ENCODE data around the gene SLC4A8. TPM values are rescaled to one million over a fixed set of nuclear protein-coding genes. Genes with fewer than 3 reads are reported as not detected.
A peak's percentile ranks its signal among the peaks of the same experiment; 100 is the strongest.
"Not testable (repeated sequence)": the region's sequence is repeated elsewhere in the genome, so short reads cannot be mapped to it uniquely, and the experiment has no call there.

The SLC4A8 gene
- total and polyA plus RNA-seq, 5 donors from 2014 or later = 0.16 to 3.5 (median 0.98) TPM; not detected in 1

DNA sequence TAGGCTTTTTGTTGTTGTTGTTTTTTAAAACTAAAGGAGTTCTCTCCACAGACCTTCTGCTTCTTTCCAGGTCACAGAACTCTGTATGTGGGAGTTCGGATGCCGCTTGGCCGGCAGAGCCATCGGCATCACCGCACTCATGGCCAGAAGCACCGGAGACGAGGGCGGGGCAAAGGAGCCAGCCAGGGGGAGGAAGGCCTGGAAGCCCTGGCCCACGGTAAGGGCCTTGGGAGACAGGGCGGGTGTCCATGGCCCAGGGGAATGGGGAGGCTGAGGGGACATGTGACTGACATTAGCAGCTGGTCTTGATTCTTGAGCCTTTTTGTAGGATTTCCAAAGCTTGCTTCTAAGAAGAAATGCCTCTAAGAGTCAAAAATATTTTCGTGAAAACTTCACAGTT is 26.2 kb downstream of the SLC4A8 start:
- H3K4me3 Mint-ChIP-seq = no peak overlapping the region
- H3K9me3 Mint-ChIP-seq = no peaks in the 10 kb centered on the region
- Histone ChIP-seq H3K36me3 (ENCODE audit: control insufficient read depth, insufficient read depth, low read length) (no peaks in the 10 kb centered on the region), H3K27me3 (ENCODE audit: control insufficient read depth, insufficient read depth, low read length) (no peaks in the 10 kb centered on the region), H3K4me1 (ENCODE audit: control insufficient read depth, insufficient read depth, low read length, poor library complexity, severe bottlenecking) (no peaks in the 10 kb centered on the region), H3K27ac (ENCODE audit: insufficient read depth, low read length, poor library complexity, severe bottlenecking) (no peak overlapping the region), H3K9me3 (ENCODE audit: control insufficient read depth in 2 of 2, low read length in 2 of 2) (no peaks in the 10 kb centered on the region), H3K4me3 (ENCODE audit: low read depth, low read length) (no peak overlapping the region)
- DNase-seq (no peak), ATAC-seq (ENCODE audit: low read depth in 2 of 2) (no peak)
- no peaks in the 10 kb centered on the region for H3K36me3 Mint-ChIP-seq
- no peaks in the 10 kb centered on the region for H3K4me1 Mint-ChIP-seq
- no peak overlapping the region for H3K27ac Mint-ChIP-seq
- H3K27me3 Mint-ChIP-seq = no peaks in the 10 kb centered on the region

DNA sequence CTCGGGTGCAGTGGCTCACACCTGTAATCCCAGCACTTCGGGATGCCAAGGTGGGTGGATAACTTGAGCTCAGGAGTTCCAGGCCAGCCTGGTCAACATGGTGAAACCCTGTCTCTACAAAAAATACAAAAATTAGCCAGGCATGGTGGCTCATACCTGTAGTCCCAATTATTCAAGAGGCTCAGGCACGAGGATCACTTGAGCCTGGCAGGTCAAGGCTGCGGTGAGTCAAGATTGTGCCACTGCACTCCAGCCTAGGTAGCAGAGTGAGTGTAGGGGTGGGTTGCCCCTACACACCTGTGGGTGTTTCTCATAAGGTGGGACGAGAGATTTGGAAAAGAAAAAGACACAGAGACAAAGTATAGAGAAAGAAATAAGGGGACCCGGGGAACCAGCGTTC is 29.4 kb downstream of the SLC4A8 start:
- not testable (repeated sequence) for H3K4me3 ChIP-seq (ENCODE audit: low read depth, low read length); H3K27ac Mint-ChIP-seq; H3K9me3 ChIP-seq (ENCODE audit: control insufficient read depth in 2 of 2, low read length in 2 of 2); H3K27me3 Mint-ChIP-seq; H3K27me3 ChIP-seq (ENCODE audit: control insufficient read depth, insufficient read depth, low read length); H3K9me3 Mint-ChIP-seq; H3K4me1 Mint-ChIP-seq; H3K4me1 ChIP-seq (ENCODE audit: control insufficient read depth, insufficient read depth, low read length, poor library complexity, severe bottlenecking); H3K36me3 ChIP-seq (ENCODE audit: control insufficient read depth, insufficient read depth, low read length); H3K27ac ChIP-seq (ENCODE audit: insufficient read depth, low read length, poor library complexity, severe bottlenecking); H3K36me3 Mint-ChIP-seq; ATAC-seq (ENCODE audit: low read depth in 2 of 2); DNase-seq
- H3K4me3 Mint-ChIP-seq = peak overlapping the region in 1 of 4 donors; percentile 21

DNA sequence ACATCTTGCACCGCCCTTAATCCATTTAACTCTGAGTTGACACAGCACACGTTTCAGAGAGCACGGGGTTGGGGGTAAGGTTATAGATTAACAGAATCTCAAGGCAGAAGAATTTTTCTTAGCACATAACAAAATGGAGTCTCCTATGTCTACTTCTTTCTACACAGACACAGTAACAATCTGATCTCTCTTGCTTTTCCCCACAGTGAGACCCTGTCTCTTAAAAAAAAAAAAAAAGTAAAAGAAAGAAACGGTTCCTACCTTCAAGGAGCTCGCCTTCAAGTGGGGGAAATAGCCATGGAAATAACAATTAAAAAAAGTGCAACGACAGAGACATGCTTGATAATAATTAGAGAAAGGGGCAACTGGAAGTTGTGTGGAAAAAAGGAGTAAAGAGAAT is 30.4 kb downstream of the SLC4A8 start:
- H3K4me3 Mint-ChIP-seq; H3K36me3 ChIP-seq (ENCODE audit: control insufficient read depth, insufficient read depth, low read length); H3K27me3 ChIP-seq (ENCODE audit: control insufficient read depth, insufficient read depth, low read length); H3K27ac Mint-ChIP-seq; H3K36me3 Mint-ChIP-seq; H3K4me3 ChIP-seq (ENCODE audit: low read depth, low read length); ATAC-seq (ENCODE audit: low read depth in 2 of 2); H3K9me3 Mint-ChIP-seq; DNase-seq; H3K9me3 ChIP-seq (ENCODE audit: control insufficient read depth in 2 of 2, low read length in 2 of 2); H3K27ac ChIP-seq (ENCODE audit: insufficient read depth, low read length, poor library complexity, severe bottlenecking); H3K4me1 Mint-ChIP-seq; H3K4me1 ChIP-seq (ENCODE audit: control insufficient read depth, insufficient read depth, low read length, poor library complexity, severe bottlenecking); H3K27me3 Mint-ChIP-seq: not testable (repeated sequence)

GRCh38 chr12:51458635-51459034 is 34.0 kb downstream of the SLC4A8 start:
- Mint-ChIP-seq H3K4me3 (no peak overlapping the region), H3K27me3 (no peaks in the 10 kb centered on the region), H3K4me1 (no peaks in the 10 kb centered on the region), H3K9me3 (no peaks in the 10 kb centered on the region), H3K36me3 (no peaks in the 10 kb centered on the region), H3K27ac (peak overlapping the region in 1 of 3 donors; percentile 31)
- Histone ChIP-seq H3K36me3 (ENCODE audit: control insufficient read depth, insufficient read depth, low read length) (no peaks in the 10 kb centered on the region), H3K9me3 (ENCODE audit: control insufficient read depth in 2 of 2, low read length in 2 of 2) (no peaks in the 10 kb centered on the region), H3K27me3 (ENCODE audit: control insufficient read depth, insufficient read depth, low read length) (no peaks in the 10 kb centered on the region), H3K27ac (ENCODE audit: insufficient read depth, low read length, poor library complexity, severe bottlenecking) (no peak overlapping the region), H3K4me3 (ENCODE audit: low read depth, low read length) (no peak overlapping the region), H3K4me1 (ENCODE audit: control insufficient read depth, insufficient read depth, low read length, poor library complexity, severe bottlenecking) (no peaks in the 10 kb centered on the region)
- ATAC-seq (ENCODE audit: low read depth in 2 of 2) (no peak), DNase-seq (no peak)

- no peak for ATAC-seq (ENCODE audit: low read depth in 2 of 2)
- H3K4me1 ChIP-seq (ENCODE audit: control insufficient read depth, insufficient read depth, low read length, poor library complexity, severe bottlenecking) = no peaks in the 10 kb centered on the region
- H3K27ac ChIP-seq (ENCODE audit: insufficient read depth, low read length, poor library complexity, severe bottlenecking) = no peak overlapping the region
- peaks cover 7% of the 10 kb centered on the region for H3K36me3 Mint-ChIP-seq
- no peak overlapping the region for H3K4me3 ChIP-seq (ENCODE audit: low read depth, low read length)
- H3K4me1 Mint-ChIP-seq = no peaks in the 10 kb centered on the region
- DNase-seq = no peak
- no peaks in the 10 kb centered on the region for H3K9me3 Mint-ChIP-seq
- no peaks in the 10 kb centered on the region for H3K27me3 ChIP-seq (ENCODE audit: control insufficient read depth, insufficient read depth, low read length)
- H3K4me3 Mint-ChIP-seq = no peak overlapping the region
- no peaks in the 10 kb centered on the region for H3K36me3 ChIP-seq (ENCODE audit: control insufficient read depth, insufficient read depth, low read length)
- no peaks in the 10 kb centered on the region for H3K27me3 Mint-ChIP-seq
- H3K27ac Mint-ChIP-seq = no peak overlapping the region
- no peaks in the 10 kb centered on the region for H3K9me3 ChIP-seq (ENCODE audit: control insufficient read depth in 2 of 2, low read length in 2 of 2)
Measured at GRCh38 chr12:51460519-51460918, 35.9 kb downstream of the SLC4A8 start.

- no peaks in the 10 kb centered on the region for H3K4me1 Mint-ChIP-seq
- no peak for DNase-seq
Measured at GRCh38 chr12:51465491-51465890, 40.9 kb downstream of the SLC4A8 start.

GRCh38 chr12:51470116-51470515 is 45.5 kb downstream of the SLC4A8 start:
- no peak overlapping the region for H3K4me3 Mint-ChIP-seq
- H3K9me3 Mint-ChIP-seq = peaks cover 0 to 1% (median 0%) of the 10 kb centered on the region in 7 donors
- Histone ChIP-seq H3K9me3 (ENCODE audit: control insufficient read depth in 2 of 2, low read length in 2 of 2) (no peaks in the 10 kb centered on the region), H3K36me3 (ENCODE audit: control insufficient read depth, insufficient read depth, low read length) (no peaks in the 10 kb centered on the region), H3K27ac (ENCODE audit: insufficient read depth, low read length, poor library complexity, severe bottlenecking) (no peak overlapping the region), H3K4me3 (ENCODE audit: low read depth, low read length) (no peak overlapping the region), H3K4me1 (ENCODE audit: control insufficient read depth, insufficient read depth, low read length, poor library complexity, severe bottlenecking) (no peaks in the 10 kb centered on the region), H3K27me3 (ENCODE audit: control insufficient read depth, insufficient read depth, low read length) (no peaks in the 10 kb centered on the region)
- DNase-seq = no peak
- H3K36me3 Mint-ChIP-seq = peaks cover 5% of the 10 kb centered on the region
- H3K27me3 Mint-ChIP-seq = no peaks in the 10 kb centered on the region
- H3K27ac Mint-ChIP-seq = no peak overlapping the region
- ATAC-seq (ENCODE audit: low read depth in 2 of 2) = no peak
- no peaks in the 10 kb centered on the region for H3K4me1 Mint-ChIP-seq

More at GRCh38 chr12:51465491-51465890, 40.9 kb downstream of the SLC4A8 start:
- Mint-ChIP-seq H3K27ac (no peak overlapping the region), H3K4me3 (no peak overlapping the region), H3K36me3 (peaks cover 7% of the 10 kb centered on the region), H3K27me3 (no peaks in the 10 kb centered on the region), H3K9me3 (peaks cover 0 to 1% (median 0%) of the 10 kb centered on the region in 7 donors)
- Histone ChIP-seq H3K27me3 (ENCODE audit: control insufficient read depth, insufficient read depth, low read length) (no peaks in the 10 kb centered on the region), H3K36me3 (ENCODE audit: control insufficient read depth, insufficient read depth, low read length) (no peaks in the 10 kb centered on the region), H3K27ac (ENCODE audit: insufficient read depth, low read length, poor library complexity, severe bottlenecking) (no peak overlapping the region), H3K9me3 (ENCODE audit: control insufficient read depth in 2 of 2, low read length in 2 of 2) (no peaks in the 10 kb centered on the region), H3K4me3 (ENCODE audit: low read depth, low read length) (no peak overlapping the region), H3K4me1 (ENCODE audit: control insufficient read depth, insufficient read depth, low read length, poor library complexity, severe bottlenecking) (no peaks in the 10 kb centered on the region)
- no peak for ATAC-seq (ENCODE audit: low read depth in 2 of 2)

DNA sequence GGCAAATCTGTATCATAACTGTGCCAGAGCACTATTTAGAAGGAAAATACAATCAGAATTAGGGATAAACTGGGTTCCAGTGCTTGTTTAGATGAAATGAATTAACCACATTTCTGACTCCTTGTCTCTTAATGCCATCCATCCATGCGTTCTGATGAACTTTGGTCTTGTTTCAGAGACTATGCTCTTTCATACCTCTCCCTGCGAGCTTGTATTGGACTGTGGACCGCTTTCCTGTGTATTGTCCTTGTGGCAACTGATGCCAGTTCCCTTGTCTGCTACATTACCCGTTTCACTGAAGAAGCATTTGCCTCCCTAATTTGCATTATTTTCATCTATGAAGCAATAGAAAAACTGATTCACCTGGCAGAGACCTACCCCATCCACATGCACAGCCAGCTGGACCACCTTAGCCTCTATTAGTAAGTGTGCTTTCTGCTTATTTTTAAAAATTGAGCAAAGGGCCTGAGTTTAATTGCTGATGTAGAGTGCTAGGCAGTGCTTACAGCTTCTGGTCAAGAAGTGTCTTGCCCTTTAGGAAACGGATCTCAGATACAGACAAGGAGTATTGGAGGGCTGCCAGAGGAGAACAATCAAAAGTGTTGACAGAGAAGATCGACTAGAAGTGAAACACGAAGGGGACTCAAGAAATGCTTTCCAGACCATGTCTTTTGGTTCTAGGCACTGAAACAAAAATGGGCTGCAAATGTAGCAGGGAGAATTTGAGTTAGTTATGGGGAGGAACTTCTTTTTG is 46.7 kb downstream of the SLC4A8 start:
- Mint-ChIP-seq H3K27me3 (no peaks in the 10 kb centered on the region), H3K4me1 (no peaks in the 10 kb centered on the region), H3K4me3 (no peak overlapping the region), H3K36me3 (peaks cover 5% of the 10 kb centered on the region), H3K9me3 (peaks cover 0 to 1% (median 0%) of the 10 kb centered on the region in 7 donors), H3K27ac (no peak overlapping the region)
- H3K36me3 ChIP-seq (ENCODE audit: control insufficient read depth, insufficient read depth, low read length) = no peaks in the 10 kb centered on the region
- H3K27ac ChIP-seq (ENCODE audit: insufficient read depth, low read length, poor library complexity, severe bottlenecking) = no peak overlapping the region
- no peaks in the 10 kb centered on the region for H3K27me3 ChIP-seq (ENCODE audit: control insufficient read depth, insufficient read depth, low read length)
- H3K9me3 ChIP-seq (ENCODE audit: control insufficient read depth in 2 of 2, low read length in 2 of 2) = no peaks in the 10 kb centered on the region
- no peak for ATAC-seq (ENCODE audit: low read depth in 2 of 2)
- no peaks in the 10 kb centered on the region for H3K4me1 ChIP-seq (ENCODE audit: control insufficient read depth, insufficient read depth, low read length, poor library complexity, severe bottlenecking)
- H3K4me3 ChIP-seq (ENCODE audit: low read depth, low read length) = no peak overlapping the region
- DNase-seq = no peak

All from CD4-positive, CD25-positive, alpha-beta regulatory T cell (primary cell).